Activated CD8-positive, alpha-beta memory T cell treated with anti-CD3 and anti-CD28 coated beads for 4 hours (primary cell): ENCODE data around the gene TMEM204.

ENCODE experiments used
- DNase-seq, 2 donors: peaks; one replicate each; pipeline ENCODE4 v3.0.0-alpha.2; 2020; ENCODE audit warnings: low read depth in 2 of 2

TMEM204 gene

GRCh38 chr16:1533443-1533951, at the start of gene TMEM204:
Gene TMEM204 (plus strand): TSS chr16:1533666. CDS start chr16:1534276, 610 bp downstream.
- no peak for DNase-seq

- DNase-seq: no peak
Measured at GRCh38 chr16:1485847-1486496, 47.5 kb upstream of the TMEM204 start.

- DNase-seq: no peak
Measured at GRCh38 chr16:1486551-1487390, 46.7 kb upstream of the TMEM204 start.

- no peak for DNase-seq
Measured at GRCh38 chr16:1487395-1488053, 45.9 kb upstream of the TMEM204 start.

- no peak for DNase-seq
Measured at GRCh38 chr16:1488054-1488601, 45.3 kb upstream of the TMEM204 start.

GRCh38 chr16:1488619-1489018, 44.8 kb upstream of the TMEM204 start, which contains the start of gene PTX4:
Gene PTX4 (minus strand): TSS chr16:1488944. CDS start chr16:1488909, 35 bp downstream.
- DNase-seq: no peak

GRCh38 chr16:1489077-1489476, 44.4 kb upstream of the TMEM204 start:
- no peak for DNase-seq

- no peak for DNase-seq
Measured at GRCh38 chr16:1491327-1491726, 42.1 kb upstream of the TMEM204 start.

- no peak for DNase-seq
Measured at GRCh38 chr16:1492082-1492922, 41.2 kb upstream of the TMEM204 start.

GRCh38 chr16:1492923-1493745, 40.3 kb upstream of the TMEM204 start, which contains the start of gene TELO2:
Gene TELO2 (plus strand): TSS chr16:1493360. CDS start chr16:1494282, 922 bp downstream.
- peak; percentile 70 to 73 for DNase-seq

GRCh38 chr16:1493746-1494094, 39.7 kb upstream of the TMEM204 start:
- no peak for DNase-seq

- no peak for DNase-seq
Measured at GRCh38 chr16:1494129-1494640, 39.3 kb upstream of the TMEM204 start.

GRCh38 chr16:1494711-1495110, 38.8 kb upstream of the TMEM204 start:
- no peak for DNase-seq

- DNase-seq: no peak
Measured at GRCh38 chr16:1495211-1495888, 38.1 kb upstream of the TMEM204 start.

GRCh38 chr16:1495889-1496262, 37.6 kb upstream of the TMEM204 start:
- DNase-seq: no peak

GRCh38 chr16:1496464-1496863, 37.0 kb upstream of the TMEM204 start:
- DNase-seq: no peak

GRCh38 chr16:1497014-1497598, 36.4 kb upstream of the TMEM204 start:
- no peak for DNase-seq

- DNase-seq: no peak
Measured at GRCh38 chr16:1498899-1499676, 34.4 kb upstream of the TMEM204 start.
